Stimulated activated naive B cell treated with anti-CD40 and anti-IgM and Interleukin-4, amounts not matched to agents 10 μg/mL and 1 μg/mL and 100 μg/mL, for 72 hours (primary cell): Measurements from ENCODE around the gene HOXD3.

Source experiments
- ATAC-seq, 2 donors: fragments of 150-1000 bp; cut with Tn5 transposase; replicated peaks; 2 replicates each; pipeline ENCODE4 v1.10.0; 2021; ENCODE audit warnings: moderate library complexity in 1 of 2
- DNase-seq: peaks from one replicate; pipeline ENCODE4 v3.0.0; 2021
- H3K27ac Mint-ChIP-seq: one replicate; pipeline ENCODE4 v1.8.0; 2022; ENCODE audit warnings: mild to moderate bottlenecking, mixed read lengths
- H3K27me3 Mint-ChIP-seq, 2 donors: one replicate each; pipeline ENCODE4 v1.8.0; 2022; ENCODE audit warnings: mixed read lengths in 2 of 2
- H3K36me3 Mint-ChIP-seq, 2 donors: one replicate each; pipeline ENCODE4 v1.8.0; 2022; ENCODE audit warnings: mixed read lengths in 2 of 2, mild to moderate bottlenecking in 1 of 2
- H3K4me1 Mint-ChIP-seq, 2 donors: one replicate each; pipeline ENCODE4 v1.8.0; 2022; ENCODE audit warnings: mixed read lengths in 2 of 2, mild to moderate bottlenecking in 1 of 2
- H3K4me3 Mint-ChIP-seq, 2 donors: one replicate each; pipeline ENCODE4 v1.8.0; 2022; ENCODE audit warnings: mild to moderate bottlenecking in 2 of 2, mixed read lengths in 2 of 2, moderate library complexity in 1 of 2
- H3K9me3 Mint-ChIP-seq, 2 donors: one replicate each; pipeline ENCODE4 v1.8.0; 2022; ENCODE audit warnings: mixed read lengths in 2 of 2, mild to moderate bottlenecking in 1 of 2

HOXD3 gene

DNA sequence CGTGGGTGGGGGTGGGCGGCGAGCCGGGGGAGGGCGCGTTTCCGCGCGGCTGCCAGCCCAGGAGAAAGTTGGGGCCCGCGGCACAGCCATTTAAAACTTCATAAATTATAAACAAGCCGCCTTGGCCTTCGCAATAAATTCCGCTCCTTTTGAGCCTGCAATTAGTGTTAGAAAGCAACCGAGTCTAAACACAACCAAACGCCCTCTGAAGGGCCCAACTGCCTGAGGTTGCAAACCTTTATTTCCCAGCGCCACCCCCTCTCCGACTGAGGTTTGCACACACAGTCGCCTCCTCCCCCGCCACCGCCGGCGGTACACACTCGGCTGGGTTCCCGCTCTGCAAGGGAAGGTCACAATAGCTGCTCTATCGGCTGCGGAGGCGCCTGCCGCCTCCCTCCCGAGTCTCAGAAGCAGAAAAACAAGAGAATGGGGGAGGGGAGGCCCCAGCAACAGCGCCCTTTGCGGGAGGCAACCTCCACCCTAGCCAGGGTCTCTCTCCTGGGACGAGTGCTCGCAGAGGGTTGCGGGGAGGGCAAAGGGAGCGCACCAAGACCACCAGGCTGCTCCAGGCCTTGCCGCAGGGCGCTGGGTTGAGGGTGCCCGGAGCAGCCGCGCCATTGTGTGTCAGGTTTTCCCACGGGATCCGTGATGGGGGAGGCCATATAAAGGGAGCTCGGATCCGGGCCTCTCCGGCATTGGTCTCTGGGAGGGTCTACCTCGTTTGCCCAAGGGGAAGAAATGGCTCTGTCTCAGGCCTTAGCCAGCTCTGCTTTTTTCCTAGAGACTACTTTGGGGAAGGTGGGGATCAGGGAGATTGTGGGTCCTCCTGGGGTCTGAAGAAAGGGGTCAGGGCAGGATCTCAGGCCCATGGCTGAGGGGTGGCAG, 18.0 kb downstream of the HOXD3 start:
- no peak for ATAC-seq
- peaks cover 82 to 86% of the 10 kb centered on the region in 2 donors for H3K27me3 Mint-ChIP-seq
- H3K9me3 Mint-ChIP-seq: peaks cover 0 to 1% of the 10 kb centered on the region in 2 donors
- H3K4me1 Mint-ChIP-seq: peaks cover 8 to 20% of the 10 kb centered on the region in 2 donors
- H3K4me3 Mint-ChIP-seq: no peak overlapping the region
- no peak for DNase-seq
- peaks cover 1 to 9% of the 10 kb centered on the region in 2 donors for H3K36me3 Mint-ChIP-seq
- peak overlapping the region; percentile 2 for H3K27ac Mint-ChIP-seq

DNA sequence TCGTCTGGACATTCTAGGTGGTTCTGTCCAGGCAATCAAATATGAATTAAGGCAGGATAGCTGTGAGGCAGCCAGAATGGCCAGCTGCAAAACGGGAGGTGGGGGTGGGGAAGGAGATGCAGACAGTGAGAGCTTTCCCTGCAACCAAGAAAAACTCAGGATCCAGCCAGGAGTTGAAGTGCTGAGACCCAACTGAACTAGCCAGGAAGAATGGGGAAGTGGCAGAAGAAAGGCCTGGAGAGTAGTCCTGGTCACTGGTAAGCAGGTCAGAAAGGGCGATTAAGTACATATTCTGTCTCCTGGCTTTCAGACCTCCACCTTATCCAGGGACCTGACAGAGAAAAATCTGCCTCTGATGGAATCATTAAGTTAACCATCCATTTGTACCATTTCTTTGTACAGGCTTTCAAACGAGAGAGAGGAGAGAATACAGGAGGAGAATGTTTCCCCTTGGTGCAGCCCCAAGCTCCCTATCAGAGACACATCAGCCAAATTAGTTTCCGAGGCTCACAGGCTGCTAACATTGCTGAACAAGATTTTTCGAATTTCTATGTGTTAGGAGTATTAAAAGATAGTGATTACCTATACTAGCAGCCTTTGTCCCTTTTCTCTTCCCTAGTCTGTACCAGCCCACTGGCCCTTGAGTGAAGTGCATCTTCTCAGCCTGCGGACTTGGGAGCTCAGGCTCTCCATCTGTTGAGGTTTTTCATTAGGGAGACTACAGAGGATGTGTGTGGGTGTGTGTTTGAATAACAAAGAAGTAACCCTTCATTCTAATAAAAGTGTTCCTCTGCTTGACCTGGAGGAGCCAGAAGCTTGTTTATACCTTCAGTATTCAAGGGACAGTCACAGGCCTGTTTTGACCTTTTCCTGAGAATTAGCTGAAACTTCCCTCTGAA, 18.9 kb downstream of the HOXD3 start:
- H3K27me3 Mint-ChIP-seq: peaks cover 77 to 85% of the 10 kb centered on the region in 2 donors
- ATAC-seq: no peak
- peaks cover 0 to 1% of the 10 kb centered on the region in 2 donors for H3K9me3 Mint-ChIP-seq
- no peak overlapping the region for H3K4me3 Mint-ChIP-seq
- H3K27ac Mint-ChIP-seq: no peak overlapping the region
- H3K36me3 Mint-ChIP-seq: peaks cover 1 to 9% of the 10 kb centered on the region in 2 donors
- DNase-seq: no peak
- peaks cover 8 to 20% of the 10 kb centered on the region in 2 donors for H3K4me1 Mint-ChIP-seq

DNA sequence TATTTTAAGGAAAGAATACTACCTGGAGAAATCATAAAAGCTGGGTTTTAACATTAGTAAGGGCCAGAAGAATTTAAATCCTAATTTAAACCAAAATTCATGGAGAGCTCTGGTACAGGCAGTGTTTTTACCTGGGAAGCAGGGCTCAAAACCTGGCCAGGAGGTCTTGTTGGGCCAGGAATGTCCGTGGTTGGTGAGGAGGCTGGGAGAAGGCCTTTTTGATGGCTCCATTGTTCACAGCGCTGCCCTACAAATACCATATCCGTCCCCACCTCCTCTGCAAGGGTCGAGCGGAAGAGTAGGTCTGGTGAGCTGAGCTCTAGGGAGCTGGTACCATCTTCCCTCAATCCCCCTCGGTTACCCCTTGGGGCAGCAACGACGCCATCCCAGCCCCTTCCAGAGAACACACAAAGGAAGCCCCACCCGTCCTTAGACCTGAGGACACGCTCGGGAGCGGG, 20.5 kb downstream of the HOXD3 start:
- DNase-seq: no peak
- Mint-ChIP-seq H3K27ac (no peak overlapping the region), H3K4me3 (peak overlapping the region in 1 of 2 donors; percentile 14), H3K4me1 (peaks cover 4 to 14% of the 10 kb centered on the region in 2 donors), H3K36me3 (peaks cover 1 to 2% of the 10 kb centered on the region in 2 donors), H3K27me3 (peaks cover 72 to 74% of the 10 kb centered on the region in 2 donors), H3K9me3 (no peaks in the 10 kb centered on the region)
- no peak for ATAC-seq

DNA sequence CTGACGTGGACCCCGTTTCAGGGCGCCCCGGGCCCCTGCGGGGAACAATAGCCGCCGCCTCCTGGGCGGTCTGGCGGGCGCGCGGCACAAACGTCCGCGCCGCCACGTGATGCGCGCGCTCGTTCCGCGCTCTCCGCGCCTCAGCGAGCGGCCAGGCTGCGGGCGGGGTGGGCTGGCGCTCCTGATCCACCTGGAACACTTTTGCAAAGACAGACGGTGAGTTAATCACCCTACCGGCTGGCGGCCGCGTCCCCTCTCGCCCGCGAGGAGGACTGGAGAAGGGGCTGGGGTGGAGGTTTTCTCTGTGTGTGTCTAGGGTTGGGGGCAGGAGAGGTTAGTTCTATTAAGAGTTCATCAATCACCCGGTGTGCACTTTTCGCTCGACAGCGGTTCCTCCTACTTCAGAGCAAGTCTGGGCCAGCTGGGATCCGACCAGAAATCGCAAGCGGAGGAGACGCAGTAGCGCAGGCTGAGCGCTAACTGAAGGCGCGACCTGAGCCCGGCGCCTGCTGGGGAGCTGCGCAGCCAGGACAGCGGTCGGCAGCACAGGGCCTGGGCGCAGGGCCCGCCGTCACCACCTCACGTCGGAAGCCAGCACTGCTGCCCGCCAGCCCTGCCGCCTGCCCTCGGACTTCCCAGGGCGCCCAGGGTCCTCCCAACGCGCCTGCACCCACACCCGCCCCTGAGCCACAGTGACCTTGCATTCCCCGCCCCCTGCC, 21.1 kb downstream of the HOXD3 start:
- no peak for DNase-seq
- Mint-ChIP-seq H3K4me1 (peaks cover 4 to 14% of the 10 kb centered on the region in 2 donors), H3K27me3 (peaks cover 72 to 74% of the 10 kb centered on the region in 2 donors), H3K9me3 (no peaks in the 10 kb centered on the region), H3K27ac (no peak overlapping the region), H3K36me3 (peaks cover 0 to 1% of the 10 kb centered on the region in 2 donors), H3K4me3 (peak overlapping the region in 1 of 2 donors; percentile 14)
- no peak for ATAC-seq

DNA sequence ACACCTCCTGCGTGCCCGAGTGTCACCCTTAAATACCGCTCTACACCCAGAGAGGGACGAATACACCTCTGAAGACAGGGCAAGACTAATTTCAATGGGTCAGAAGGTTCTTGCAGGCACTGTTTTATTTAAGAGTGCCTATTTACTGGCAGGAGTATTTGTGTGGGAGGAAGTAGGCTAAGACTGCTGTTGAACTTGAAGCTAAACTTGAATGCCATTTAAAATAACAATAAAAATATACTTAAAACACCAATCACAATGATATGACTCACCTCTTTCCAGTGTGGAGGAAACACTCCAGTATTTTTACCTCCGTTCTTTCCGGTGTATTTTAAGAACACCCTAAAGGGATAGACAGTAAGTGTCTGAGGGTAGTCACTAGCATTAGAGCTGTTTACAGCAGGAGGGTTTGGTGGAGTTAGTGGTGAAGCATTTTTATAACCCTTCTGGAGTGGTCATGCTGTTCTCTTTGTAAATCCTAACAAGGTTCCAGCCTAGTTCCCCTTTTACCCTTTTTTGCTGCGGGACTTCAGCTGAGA, 21.7 kb downstream of the HOXD3 start:
- Mint-ChIP-seq H3K27ac (no peak overlapping the region), H3K9me3 (no peaks in the 10 kb centered on the region), H3K4me1 (peaks cover 4 to 14% of the 10 kb centered on the region in 2 donors), H3K36me3 (peaks cover 0 to 1% of the 10 kb centered on the region in 2 donors), H3K4me3 (peak overlapping the region in 1 of 2 donors; percentile 5), H3K27me3 (peaks cover 74 to 80% of the 10 kb centered on the region in 2 donors)
- no peak for ATAC-seq
- no peak for DNase-seq

DNA sequence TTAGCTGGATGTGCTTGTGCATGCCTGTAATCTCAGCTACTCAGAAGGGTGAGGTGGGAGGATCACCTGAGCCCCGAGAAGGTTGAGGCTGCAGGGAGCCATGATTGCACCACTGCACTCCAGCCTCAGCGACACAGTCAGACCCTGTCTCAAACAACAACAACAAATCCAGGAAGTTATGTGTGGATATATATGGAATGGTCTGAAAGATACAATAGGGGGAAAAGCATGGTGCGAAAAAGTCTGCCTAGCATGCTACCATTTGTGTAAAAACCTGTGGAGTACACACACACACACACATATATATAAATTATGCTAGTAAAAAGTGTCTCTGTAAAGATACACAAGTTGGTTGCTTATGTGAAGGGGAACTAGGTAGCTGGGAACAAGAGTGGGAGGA, 24.4 kb downstream of the HOXD3 start:
- H3K27me3 Mint-ChIP-seq: peaks cover 70 to 84% of the 10 kb centered on the region in 2 donors
- DNase-seq: no peak
- H3K9me3 Mint-ChIP-seq: peaks cover 0 to 3% of the 10 kb centered on the region in 2 donors
- ATAC-seq: no peak
- H3K4me1 Mint-ChIP-seq: peaks cover 2 to 6% of the 10 kb centered on the region in 2 donors
- no peak overlapping the region for H3K4me3 Mint-ChIP-seq
- no peak overlapping the region for H3K27ac Mint-ChIP-seq
- H3K36me3 Mint-ChIP-seq: peaks cover 0 to 1% of the 10 kb centered on the region in 2 donors

DNA sequence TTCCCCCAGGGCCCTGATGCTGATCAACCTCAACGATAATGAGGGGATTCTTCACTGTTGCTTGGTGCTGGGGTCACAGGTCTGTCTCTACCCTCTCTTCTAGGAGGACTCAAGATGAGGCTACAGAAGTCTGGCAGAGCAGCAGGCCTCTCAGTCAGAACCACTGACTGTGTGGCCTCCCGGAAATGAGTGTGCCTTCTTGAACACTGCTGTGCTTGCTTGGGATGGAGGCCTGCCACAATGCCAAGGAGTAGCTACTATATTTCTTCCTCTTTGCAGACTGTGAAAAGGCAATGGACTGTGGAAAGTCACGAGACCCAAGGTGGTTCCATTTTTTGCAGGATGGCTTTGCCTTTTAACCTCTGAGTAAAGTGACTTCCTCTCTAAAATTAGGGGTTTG, 25.6 kb downstream of the HOXD3 start:
- no peak for DNase-seq
- peaks cover 5 to 15% of the 10 kb centered on the region in 2 donors for H3K4me1 Mint-ChIP-seq
- H3K9me3 Mint-ChIP-seq: peaks cover 2 to 3% of the 10 kb centered on the region in 2 donors
- no peaks in the 10 kb centered on the region for H3K36me3 Mint-ChIP-seq
- peaks cover 70 to 84% of the 10 kb centered on the region in 2 donors for H3K27me3 Mint-ChIP-seq
- no peak overlapping the region for H3K4me3 Mint-ChIP-seq
- no peak overlapping the region for H3K27ac Mint-ChIP-seq
- no peak for ATAC-seq

DNA sequence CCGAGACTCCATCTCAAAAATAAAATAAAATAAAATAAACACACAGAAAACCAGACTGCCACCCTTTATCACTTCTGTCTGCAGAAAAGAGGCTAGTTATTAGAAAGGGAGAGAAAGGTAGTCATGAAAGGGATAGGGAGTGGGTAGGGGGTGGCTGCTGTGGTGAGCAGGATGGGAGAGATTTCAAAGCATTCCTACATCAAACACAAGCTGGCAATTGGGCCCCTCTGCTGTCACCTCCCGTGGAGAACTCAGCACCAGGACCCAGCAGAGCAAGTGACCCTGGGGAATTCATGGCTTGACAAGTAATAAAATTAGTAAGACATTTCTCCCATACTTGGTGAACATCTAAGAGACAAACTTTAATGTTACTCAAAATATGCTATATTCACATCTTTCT, 27.6 kb downstream of the HOXD3 start:
- peaks cover 2 to 3% of the 10 kb centered on the region in 2 donors for H3K9me3 Mint-ChIP-seq
- no peaks in the 10 kb centered on the region for H3K36me3 Mint-ChIP-seq
- ATAC-seq (no peak), DNase-seq (no peak)
- H3K27ac Mint-ChIP-seq: no peak overlapping the region
- peaks cover 11 to 24% of the 10 kb centered on the region in 2 donors for H3K4me1 Mint-ChIP-seq
- no peak overlapping the region for H3K4me3 Mint-ChIP-seq
- peaks cover 64 to 79% of the 10 kb centered on the region in 2 donors for H3K27me3 Mint-ChIP-seq

DNA sequence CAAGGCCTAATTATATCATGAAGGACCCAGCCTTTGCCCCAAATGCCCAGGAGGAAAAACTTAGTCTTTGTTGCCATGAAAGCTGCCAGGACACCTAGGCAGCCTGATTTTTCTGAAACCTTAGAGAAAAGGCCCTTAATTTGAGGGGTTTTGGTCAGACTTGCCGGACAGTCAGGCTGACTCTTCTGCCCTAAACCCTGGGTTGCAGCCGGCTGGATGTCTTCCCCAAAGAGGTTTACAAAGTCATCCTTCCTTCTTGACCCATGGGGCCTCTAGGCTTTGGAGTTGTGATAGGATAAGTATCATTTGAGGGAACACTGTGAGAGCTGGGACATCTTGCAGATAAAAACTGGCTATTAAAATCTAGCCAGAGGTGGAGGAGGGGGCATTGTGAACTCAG, 28.9 kb downstream of the HOXD3 start:
- no peak overlapping the region for H3K27ac Mint-ChIP-seq
- H3K4me3 Mint-ChIP-seq: no peak overlapping the region
- no peak for DNase-seq
- H3K27me3 Mint-ChIP-seq: peaks cover 65 to 78% of the 10 kb centered on the region in 2 donors
- H3K4me1 Mint-ChIP-seq: peaks cover 11 to 25% of the 10 kb centered on the region in 2 donors
- ATAC-seq: no peak
- H3K36me3 Mint-ChIP-seq: no peaks in the 10 kb centered on the region
- H3K9me3 Mint-ChIP-seq: peaks cover 2 to 3% of the 10 kb centered on the region in 2 donors

DNA sequence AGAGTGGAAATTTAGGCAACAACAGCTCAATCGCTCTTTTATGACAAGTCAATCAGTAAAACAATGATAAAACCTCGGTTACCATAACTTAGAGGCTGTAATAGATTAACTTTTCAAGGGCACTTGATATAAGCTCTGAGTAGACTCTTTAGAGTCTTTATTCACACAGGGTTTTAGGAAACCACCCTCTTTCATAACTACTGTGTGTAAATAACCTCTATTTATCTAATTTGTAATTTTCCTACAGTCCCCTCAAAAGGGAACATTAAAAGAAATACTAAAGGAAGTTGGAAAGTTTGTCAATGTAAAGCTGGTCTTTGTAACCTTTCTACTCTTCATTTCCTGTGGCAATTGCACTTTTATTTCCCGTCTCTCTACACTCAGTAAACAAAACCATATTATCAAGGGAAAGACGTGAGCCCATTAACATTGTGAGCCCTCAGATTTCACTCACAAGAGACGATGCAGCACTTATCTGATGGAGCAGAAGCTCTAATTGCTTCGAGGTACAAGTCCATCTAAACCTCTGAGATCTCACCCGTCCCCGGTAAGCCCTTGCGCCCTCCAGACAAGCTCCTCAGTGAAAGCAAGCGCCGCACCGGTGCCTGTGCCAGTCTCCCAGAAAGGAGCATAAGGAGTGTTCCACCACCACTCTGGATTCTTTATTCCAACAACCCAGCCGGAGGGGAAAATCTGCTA, 30.2 kb downstream of the HOXD3 start:
- peaks cover 2 to 3% of the 10 kb centered on the region in 2 donors for H3K9me3 Mint-ChIP-seq
- peaks cover 68 to 86% of the 10 kb centered on the region in 2 donors for H3K27me3 Mint-ChIP-seq
- no peaks in the 10 kb centered on the region for H3K36me3 Mint-ChIP-seq
- no peak for ATAC-seq
- DNase-seq: no peak
- peaks cover 11 to 25% of the 10 kb centered on the region in 2 donors for H3K4me1 Mint-ChIP-seq
- peak overlapping the region; percentile 89 for H3K27ac Mint-ChIP-seq
- peak overlapping the region; percentile 83 for H3K4me3 Mint-ChIP-seq

DNA sequence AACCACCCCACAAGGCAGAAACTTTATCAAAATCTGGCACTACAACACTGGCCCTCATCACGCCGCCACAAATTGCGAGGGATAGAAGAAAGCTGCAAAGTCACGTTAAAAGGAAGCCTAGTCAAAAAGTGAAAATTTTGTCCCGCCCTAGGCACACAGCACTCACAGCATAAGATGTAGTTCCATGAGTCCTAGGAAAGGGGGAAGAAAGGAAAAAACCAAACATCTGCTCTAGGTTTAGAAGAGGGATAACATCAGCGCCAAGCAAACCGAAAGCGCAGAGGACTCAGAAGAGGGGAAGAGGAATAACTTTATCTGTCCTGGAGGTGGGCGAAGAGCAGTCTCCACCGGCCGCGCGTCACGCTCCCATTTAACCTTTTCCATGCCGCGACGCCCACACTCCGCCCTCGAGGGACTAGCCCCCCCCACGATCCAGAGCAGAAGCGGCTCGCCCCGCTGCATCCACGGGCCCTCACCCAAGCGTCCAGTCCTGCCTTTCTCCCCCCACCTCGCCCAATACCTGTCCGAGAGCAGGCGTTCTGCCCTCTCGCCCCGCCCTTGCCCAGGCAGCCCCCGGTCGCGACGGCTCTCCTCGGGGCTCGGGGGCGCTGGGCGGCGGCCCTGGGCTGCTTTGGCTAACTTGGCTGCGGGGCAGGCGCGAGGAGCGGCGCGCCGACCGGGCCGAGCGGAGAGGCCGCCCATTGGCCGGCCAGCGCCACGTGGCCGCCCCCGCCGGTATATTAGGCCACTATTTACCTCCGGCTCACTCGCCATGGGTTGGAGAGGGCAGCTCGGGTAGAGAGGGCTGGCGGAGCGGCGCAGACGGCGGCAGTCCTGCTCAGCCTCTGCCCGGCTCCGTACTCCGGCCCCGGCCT, 31.0 kb downstream of the HOXD3 start, which contains the start of gene HOXD1:
Gene HOXD1, plus strand, starts transcription at position 770 of the 875 bp plus-strand sequence. CDS start 134 bp downstream, outside the sequence.
- H3K9me3 Mint-ChIP-seq: peaks cover 2 to 3% of the 10 kb centered on the region in 2 donors
- DNase-seq (no peak), ATAC-seq (peak; percentile 12 to 41)
- H3K27me3 Mint-ChIP-seq: peaks cover 66 to 86% of the 10 kb centered on the region in 2 donors
- H3K4me1 Mint-ChIP-seq: peaks cover 11 to 25% of the 10 kb centered on the region in 2 donors
- H3K36me3 Mint-ChIP-seq: no peaks in the 10 kb centered on the region
- H3K4me3 Mint-ChIP-seq: peak within 1 kb of the TSS; percentile 83
- peak within 1 kb of the TSS; percentile 89 for H3K27ac Mint-ChIP-seq
